Fibroblast of the conjunctiva (primary cell): Measurements from ENCODE around the gene ATRIP.
"Not testable (repeated sequence)": the region's sequence is repeated elsewhere in the genome, so short reads cannot be mapped to it uniquely, and the experiment has no call there.

Experiments
- DNase-seq: peaks from one replicate; pipeline ENCODE4 v3.0.0-alpha.2; 2010; ENCODE audit warnings: low read depth

Gene ATRIP

DNA sequence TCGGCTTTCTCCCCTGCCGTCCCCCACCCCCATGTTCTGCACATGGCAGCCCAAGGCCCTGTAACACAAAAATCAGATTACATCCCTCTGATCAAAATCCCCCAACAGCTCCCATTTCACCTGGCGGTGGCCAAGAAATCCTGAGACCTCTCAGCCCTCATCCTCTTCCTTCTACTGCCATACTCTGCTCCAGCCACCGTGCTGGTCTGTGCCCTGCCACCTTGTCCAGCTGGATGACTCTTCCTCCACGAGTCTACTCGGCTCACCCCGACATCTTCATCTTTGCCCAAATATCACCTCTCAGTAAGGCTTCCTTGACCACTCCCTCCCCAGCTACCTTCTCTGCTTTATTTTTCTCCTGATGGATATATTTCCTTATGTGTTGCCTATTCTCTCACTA, 9.7 kb upstream of the ATRIP start:
- no peak for DNase-seq

DNA sequence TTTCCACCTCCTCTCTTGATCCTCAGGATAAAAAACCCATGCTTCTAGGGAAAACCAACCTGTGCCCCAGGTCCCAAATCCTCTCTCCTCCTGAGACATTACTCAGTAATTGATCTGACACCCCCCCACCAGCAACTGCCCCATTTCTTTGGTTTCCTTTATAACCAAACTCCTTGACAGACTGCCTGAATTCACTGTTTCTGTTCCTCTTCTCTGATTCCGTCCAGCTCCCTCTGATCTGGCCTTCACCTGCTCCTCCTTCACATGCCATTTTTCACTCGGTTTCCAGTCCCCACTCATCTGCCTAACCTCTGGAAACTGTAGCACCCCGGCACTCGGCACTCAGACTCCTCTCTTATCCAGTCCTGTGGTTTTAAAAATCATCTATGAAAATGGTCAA, 8.7 kb upstream of the ATRIP start:
- no peak for DNase-seq

DNA sequence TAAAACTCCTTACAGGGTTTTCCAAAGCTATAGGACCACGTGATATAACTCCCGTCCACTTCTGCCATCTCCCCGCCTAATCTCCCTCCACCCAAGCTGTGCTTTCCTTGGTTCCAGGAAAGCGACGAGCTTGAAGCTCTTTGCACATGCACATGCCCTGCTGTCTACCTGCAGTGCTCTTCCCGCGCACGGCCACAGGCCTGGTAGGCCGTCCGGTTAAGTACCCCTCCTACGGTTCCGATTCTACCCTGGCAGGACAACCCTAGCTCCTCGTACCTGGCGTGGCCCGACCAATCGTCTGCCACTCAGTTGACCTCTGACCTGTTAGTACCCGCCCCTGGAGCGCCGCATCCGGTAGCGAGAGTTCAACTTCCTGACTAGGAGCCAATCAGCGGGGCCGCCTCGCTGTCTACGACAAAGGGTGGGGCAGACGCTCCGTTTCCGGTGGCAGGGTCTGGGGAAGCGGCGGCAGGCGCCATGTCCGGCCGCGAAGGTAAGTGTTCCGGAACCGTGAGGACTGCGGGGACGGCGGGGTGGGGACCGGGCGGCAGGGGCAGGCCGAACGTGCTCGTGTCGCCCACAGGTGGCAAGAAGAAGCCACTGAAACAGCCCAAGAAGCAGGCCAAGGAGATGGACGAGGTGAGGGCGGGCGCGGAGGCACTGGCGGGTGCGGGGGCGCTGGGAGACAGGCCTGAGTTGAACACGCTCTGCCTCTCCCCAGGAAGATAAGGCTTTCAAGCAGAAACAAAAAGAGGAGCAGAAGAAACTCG, 6.5 kb upstream of the ATRIP start, which contains the start of the genes CCDC51 and TMA7:
TSS of gene CCDC51 (minus strand) at position 300 of the 770 bp plus-strand sequence. CDS start 4,991 bp downstream, outside the sequence.
TSS of gene TMA7 (plus strand) at position 438 of the 770 bp plus-strand sequence. CDS start at position 478, 40 bp downstream.
- DNase-seq: peak; percentile 90

DNA sequence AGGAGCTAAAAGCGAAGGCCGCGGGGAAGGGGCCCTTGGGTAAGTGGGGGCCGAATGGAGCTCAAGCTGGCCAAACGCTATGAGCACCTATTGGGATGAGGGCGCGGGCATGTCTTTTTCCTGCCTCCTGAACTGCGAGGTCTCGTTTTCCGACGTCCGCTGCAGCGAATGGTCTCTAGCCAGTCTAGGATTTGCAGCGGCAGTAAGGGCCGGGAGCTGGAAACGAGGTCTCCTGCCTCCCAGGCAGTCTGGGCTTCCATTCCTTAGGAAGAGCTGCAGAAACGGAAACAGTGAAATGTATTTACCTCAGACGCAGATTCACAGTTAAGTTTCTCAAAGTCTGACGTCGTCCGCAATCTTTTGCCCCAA, 6.0 kb upstream of the ATRIP start:
- no peak for DNase-seq

DNA sequence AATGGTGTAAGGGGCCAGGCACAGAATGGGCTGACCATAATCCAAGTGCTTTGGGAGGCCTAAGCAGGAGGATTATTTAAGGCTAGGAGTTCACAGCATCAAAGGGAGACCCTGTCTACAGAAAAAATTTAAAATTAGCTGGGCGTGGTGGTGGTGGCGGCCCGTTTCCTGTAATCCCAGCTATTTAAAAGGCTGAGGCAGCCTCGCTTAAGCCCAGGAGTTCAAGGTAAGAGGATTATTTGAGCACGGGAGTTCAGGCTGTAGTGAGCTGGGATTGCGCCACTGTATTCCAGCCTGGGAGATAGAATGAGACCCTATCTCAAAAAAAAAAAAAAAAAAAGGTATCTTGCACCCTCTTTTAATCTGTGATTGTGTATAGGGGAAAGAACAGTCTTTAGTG, 4.6 kb upstream of the ATRIP start:
- no peak for DNase-seq

DNA sequence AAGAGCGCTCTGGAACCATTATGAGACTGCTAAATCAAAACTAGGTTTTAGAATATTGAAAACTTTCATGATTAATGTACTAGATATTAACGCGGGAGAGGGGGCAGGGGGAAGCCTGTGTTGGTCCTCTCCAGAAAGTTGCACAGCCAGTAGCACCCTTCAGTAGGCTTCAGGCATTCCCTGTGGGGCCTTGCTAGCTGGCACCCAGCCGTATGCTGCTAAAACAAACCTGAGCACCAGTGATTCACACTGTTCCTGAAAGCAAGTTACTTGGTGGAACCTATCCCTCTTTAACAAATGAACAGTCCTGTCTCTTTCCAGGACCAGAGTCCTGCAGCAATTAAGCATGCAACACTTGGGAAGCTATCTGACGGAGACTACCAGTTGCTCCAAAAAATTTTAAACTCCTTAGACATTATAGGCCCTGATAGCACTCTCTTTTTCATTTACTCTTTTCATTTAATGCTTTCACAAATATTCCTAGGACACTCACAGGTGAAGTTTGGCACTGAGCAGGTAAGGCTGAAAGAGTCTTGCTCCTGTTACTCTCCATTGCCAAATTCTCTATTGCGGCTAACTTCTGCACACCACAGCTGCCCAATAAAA, 1.2 kb upstream of the ATRIP start:
- no peak for DNase-seq

DNA sequence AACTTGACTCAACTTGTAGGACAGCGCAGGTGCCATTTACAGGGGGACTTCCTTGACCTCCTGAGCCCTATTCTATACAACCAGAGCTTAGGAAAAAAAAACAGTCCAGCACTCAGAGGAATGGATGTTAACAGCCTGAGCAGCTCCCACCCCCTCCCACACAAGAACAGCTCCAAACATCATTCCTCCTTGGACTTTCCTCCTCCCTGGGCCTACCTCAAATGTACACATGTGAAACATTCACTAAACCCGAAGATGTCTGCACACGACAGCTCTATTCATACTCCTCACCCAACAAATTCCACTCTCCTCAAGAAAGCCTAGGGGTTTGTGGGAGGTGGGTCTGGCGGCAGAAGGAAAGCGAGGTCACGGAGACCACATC, 503 bp upstream of the ATRIP start:
- DNase-seq: no peak

DNA sequence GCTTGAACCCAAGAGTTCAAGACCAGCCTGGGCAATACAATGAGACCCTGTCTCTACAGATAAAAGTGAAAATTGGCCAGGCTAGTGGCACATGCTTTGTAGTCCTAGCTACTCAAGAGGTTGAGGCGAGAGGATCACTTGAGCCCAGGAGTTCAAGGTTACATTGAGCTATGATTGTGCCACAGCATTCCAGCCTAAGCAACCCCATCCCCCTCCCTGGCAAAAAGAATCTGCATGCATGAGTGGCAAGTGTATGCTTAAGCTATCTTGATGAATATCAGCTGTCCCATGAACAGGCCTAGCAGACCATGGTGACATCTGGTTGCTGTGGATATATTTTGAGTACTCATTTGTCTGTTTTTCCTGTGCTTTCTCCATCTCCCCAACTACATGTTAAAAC, 4.7 kb downstream of the ATRIP start:
- DNase-seq: no peak

DNA sequence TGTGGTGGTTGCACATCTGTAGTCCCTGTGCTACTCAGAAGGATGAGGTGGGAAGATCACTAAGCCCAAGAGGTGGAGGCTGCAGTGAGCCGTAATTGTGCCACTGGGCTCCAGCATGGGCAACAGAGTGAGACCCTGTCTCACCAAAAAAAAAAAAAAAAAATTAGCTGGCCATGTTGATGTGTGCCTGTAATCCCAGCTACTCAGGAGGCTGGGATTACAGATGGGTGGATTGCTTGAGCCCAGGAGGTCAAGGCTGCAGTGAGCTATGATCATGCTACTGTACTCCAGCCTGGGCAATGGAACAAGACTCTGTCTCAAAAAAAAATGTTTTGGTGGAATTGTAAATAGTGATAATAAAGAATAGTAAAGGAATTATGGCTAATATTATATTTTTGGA, 9.9 kb downstream of the ATRIP start:
- no peak for DNase-seq

DNA sequence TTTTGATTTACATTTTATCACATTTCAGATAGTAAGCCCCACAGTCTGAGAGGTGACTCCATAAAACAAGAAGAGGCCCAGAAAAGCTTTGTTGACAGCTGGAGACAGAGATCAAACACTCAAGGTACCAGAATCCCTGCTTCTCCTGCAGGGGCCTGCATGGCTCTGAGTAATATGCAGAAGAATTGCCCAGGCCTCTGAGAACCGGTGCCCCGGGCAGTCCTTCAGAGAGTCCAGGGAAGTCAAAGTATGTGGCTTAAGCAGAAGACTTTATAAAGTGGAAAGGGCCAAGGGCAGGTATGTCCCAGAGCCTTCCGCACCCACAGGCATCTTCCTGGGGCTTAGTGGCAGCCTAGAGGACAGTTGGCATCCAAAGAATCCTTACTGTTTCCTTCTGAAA, 12.8 kb downstream of the ATRIP start:
- no peak for DNase-seq

DNA sequence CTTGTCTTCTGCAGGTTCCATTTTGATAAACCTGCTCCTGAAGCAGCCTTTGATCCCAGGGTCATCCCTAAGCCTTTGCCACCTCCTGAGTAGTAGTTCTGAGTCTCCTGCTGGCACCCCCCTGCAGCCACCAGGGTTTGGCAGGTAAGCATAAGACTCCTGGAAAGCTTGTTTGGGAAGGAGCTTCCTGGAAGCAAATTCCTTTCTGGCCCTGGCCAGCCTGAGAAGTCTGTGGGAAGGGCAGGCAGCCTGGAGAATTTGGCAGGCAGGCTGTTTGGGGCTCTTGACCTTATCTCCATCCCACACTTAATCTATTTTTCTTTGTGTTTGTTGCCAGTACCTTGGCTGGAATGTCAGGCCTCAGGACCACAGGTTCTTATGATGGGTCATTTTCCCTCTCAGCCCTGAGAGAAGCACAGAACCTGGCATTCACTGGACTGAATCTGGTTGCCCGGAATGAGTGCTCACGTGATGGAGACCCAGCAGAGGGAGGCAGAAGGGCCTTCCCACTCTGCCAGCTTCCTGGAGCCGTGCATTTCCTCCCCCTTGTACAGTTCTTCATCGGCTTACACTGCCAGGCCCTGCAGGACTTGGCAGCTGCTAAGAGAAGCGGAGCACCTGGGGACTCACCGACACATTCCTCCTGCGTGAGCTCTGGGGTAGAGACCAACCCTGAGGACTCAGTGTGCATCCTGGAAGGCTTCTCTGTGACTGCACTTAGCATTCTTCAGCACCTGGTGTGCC, 13.4 kb downstream of the ATRIP start:
- no peak for DNase-seq

DNA sequence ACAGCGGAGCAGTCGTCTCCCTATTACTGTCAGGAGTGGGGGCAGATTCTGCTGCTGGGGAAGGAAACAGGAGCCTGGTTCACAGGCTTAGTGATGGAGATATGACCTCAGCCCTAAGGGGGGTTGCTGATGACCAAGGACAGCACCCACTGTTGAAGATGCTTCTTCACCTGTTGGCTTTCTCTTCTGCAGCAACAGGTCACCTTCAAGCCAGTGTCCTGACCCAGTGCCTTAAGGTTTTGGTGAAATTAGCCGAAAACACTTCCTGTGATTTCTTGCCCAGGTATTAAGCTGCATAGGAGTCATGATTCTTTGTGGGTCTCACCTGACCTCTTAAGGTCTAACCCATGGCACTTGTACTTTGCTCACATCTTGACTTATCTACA, 14.0 kb downstream of the ATRIP start:
- no peak for DNase-seq

DNA sequence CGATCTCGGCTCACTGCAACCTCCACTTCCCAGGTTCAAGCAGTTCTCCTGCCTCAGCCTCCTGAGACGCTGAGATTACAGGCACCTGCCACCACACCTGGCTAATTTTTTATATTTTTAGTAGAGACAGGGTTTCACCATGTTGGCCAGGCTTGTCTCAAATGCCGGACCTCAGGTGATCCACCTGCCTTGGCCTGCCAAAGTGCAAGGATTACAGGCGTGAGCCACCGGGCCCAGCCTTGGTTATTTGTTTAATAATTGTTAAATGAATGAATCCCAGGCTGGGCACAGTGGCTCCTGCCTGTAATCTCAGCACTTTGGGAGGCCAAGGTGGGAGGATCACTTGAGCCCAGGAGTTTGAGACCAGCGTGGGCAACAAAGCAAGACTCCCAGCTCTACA, 15.2 kb downstream of the ATRIP start:
- not testable (repeated sequence) for DNase-seq

DNA sequence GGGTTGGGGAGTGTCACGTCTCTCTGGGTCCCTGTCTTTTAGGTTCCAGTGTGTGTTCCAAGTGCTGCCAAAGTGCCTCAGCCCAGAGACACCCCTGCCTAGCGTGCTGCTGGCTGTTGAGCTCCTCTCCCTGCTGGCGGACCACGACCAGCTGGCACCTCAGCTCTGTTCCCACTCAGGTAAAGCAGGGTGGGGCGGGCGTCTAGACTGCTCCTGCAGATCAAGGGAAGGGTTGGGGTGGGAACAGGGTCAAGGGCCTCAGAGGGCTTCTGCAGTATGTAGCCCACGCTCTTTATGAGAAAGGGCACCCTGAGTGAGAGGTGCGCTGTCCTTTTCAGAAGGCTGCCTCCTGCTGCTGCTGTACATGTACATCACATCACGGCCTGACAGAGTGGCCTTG, 17.2 kb downstream of the ATRIP start:
- no peak for DNase-seq

DNA sequence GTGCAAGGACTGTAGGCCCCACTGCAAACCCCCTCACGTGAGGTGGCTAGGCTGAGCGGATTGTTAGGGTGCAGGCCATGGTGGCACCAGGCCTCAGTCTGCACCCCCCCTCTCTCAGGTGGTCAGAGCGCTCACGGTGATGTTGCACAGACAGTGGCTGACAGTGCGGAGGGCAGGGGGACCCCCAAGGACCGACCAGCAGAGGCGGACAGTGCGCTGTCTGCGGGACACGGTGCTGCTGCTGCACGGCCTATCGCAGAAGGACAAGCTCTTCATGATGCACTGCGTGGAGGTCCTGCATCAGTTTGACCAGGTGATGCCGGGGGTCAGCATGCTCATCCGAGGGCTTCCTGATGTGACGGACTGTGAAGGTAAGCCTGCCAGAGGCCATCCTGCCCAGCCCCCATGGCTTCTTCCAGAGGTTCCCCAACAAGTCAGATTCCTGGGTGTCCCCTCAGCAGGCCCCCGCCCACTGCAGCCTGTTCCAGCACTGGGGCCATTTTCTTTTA, 18.2 kb downstream of the ATRIP start:
- no peak for DNase-seq

DNA sequence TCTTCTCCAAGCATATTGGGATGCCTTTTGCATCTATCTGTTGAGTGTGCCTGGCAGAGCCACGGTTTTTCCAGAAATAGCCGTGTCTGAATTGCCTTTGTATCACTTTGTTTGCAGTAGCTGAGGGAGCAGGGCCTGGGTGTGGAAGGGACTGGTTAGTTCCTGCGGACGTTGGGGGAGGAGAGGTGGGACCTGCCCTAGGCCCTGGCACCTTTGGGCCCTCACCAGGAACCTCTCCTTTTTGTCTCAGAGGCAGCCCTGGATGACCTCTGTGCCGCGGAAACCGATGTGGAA, 18.6 kb downstream of the ATRIP start:
- DNase-seq: no peak

DNA sequence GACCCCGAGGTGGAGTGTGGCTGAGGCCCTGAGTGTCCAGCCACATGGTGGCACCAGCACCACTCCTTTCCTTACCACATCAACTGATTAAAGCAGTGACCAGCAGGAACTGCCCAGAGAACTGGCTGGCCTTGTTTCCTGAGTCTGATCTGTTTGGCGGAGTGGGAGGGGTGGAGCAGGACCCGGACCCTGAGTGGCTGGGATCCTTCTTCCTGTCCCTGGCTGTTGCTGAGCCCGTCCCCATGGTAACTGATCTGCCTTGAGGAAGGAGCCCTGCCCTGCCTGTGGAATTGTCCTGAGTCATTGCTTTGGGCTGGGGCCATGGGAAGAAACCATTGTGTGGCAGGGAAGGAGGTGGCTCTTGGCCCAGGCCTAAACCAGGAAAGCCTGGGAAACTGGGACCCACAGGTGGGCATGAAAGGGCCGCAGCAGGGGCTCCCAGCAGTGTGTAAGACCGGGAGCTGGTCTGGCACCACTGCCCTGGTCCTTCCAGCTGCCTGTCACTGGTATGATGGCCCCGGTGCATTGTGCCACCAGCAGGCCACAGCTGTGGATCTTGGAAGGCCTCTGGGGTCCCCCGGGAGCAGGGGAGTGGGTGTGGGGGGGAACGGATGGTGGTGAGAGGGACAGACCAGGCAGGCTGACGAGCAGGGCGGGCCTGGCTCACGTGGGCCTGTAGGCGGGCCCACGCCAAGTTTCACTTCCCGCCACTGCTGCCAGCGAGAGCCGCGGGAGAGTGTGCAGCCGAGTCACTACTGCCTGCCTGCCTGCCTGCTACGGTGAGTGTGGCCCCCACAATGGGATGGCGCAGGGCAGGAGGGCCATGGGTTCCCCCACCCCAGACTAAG, 19.2 kb downstream of the ATRIP start:
- DNase-seq: peak; percentile 100

DNA sequence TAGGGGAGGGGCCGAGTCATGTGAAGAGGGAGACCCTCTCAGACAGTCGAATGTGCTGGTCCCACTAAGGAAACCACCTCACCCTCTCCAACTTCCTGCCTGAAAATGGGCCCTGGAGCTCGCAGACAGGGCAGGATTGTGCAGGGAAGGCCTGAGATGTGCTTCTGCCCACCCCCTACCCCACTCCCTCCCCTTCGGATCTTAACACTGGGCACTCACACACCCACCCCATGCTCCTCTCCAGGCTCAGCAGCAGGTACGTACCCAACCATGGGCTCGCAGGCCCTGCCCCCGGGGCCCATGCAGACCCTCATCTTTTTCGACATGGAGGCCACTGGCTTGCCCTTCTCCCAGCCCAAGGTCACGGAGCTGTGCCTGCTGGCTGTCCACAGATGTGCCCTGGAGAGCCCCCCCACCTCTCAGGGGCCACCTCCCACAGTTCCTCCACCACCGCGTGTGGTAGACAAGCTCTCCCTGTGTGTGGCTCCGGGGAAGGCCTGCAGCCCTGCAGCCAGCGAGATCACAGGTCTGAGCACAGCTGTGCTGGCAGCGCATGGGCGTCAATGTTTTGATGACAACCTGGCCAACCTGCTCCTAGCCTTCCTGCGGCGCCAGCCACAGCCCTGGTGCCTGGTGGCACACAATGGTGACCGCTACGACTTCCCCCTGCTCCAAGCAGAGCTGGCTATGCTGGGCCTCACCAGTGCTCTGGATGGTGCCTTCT, 20.0 kb downstream of the ATRIP start:
- DNase-seq: no peak

DNA sequence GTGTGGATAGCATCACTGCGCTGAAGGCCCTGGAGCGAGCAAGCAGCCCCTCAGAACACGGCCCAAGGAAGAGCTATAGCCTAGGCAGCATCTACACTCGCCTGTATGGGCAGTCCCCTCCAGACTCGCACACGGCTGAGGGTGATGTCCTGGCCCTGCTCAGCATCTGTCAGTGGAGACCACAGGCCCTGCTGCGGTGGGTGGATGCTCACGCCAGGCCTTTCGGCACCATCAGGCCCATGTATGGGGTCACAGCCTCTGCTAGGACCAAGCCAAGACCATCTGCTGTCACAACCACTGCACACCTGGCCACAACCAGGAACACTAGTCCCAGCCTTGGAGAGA, 20.5 kb downstream of the ATRIP start:
- no peak for DNase-seq

DNA sequence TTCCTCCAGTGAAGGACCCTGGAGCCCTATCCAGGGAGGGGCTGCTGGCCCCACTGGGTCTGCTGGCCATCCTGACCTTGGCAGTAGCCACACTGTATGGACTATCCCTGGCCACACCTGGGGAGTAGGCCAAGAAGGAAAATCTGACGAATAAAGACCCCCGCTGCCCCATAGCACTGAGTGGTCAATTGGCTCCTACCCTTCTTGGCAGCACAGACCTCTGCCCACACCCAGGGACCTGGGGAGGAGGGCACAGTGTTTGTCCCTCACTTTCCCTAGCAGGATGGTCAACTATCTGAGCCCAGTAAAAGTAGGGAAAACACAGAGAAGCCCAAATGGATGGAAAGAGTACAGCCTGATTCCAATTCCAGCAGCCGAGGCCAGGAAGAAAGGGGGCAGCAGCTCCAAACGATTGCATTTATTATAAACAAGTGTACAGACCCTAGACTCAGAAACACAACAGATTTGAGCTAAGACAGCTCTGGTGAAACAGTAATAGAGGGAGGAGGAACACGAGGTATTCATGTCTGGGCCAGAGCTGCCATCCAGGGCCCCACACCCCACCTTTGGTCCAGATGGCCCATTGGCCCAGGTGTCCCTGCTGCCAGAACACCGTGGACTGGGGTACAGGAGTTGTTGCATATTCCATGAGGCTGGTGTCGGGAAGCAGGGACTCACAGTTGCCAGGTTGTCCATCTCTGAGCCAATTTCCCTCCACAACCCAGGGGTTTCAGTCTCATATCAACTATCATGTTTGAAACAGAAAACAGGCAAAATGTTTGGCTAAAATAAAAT, 21.1 kb downstream of the ATRIP start:
- no peak for DNase-seq

DNA sequence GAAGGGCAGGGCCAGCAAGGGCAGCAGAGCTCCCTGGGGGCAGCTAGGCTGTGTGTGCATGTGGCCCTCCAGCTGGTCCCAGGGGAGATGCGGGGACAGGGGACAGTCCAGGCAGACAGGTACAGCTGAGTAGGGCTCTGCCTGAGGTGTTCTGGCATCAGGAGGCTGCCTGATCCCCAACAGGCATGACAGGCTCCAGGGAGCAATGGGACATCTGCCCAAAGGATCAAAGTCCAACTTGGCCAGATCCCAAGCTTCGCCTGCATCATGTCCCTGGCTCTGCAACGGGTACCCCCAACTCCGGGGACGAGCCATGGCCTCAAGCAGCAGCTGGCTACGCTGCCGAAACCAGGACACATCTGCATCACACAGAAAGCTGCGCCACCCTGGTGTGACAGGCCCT, 21.8 kb downstream of the ATRIP start:
- DNase-seq: no peak
